Mesothelial cell of epicardium (in vitro differentiated cells): ENCODE results near the gene C16orf74. TPM values are rescaled to one million over a fixed set of nuclear protein-coding genes. Genes with fewer than 3 reads are reported as not detected.

Experiments used
- DNase-seq, 2 experiments: peaks; one replicate each; pipeline ENCODE4 v3.0.0; 2021; ENCODE audit warnings: low spot score in 2 of 2; ENCODE audit not compliant: unreplicated experiment in 2 of 2
- H3K27ac Mint-ChIP-seq: 2 replicates; pipeline ENCODE4 v1.8.0; 2021; ENCODE audit warnings: mixed read lengths
- H3K27me3 Mint-ChIP-seq: 2 replicates; pipeline ENCODE4 v1.8.0; 2021; ENCODE audit warnings: low read depth, mixed read lengths
- H3K36me3 Mint-ChIP-seq: 2 replicates; pipeline ENCODE4 v1.8.0; 2021; ENCODE audit warnings: mixed read lengths
- H3K4me1 Mint-ChIP-seq: 2 replicates; pipeline ENCODE4 v1.8.0; 2021; ENCODE audit warnings: mixed read lengths
- H3K4me3 Mint-ChIP-seq: 2 replicates; pipeline ENCODE4 v1.8.0; 2021; ENCODE audit warnings: mild to moderate bottlenecking, moderate library complexity, mixed read lengths
- H3K9me3 Mint-ChIP-seq: 2 replicates; pipeline ENCODE4 v1.8.0; 2021; ENCODE audit warnings: mixed read lengths
- total RNA-seq: library from RNA; stranded (reverse); gene quantifications from 3 replicates; pipeline ENCODE4 v1.2.1, GENCODE V29; 2021
- TF ChIP-seq, protein P1 (sequence below): fragments of 200-600 bp; sonication (generic); IDR thresholded peaks from one replicate; pipeline ENCODE4 v1.5.0; 2021; ENCODE audit warnings: antibody characterized with exemption; ENCODE audit not compliant: unreplicated experiment

The C16orf74 gene
- total RNA-seq, 1 donor from 2014 or later: 12.1 TPM

DNA sequence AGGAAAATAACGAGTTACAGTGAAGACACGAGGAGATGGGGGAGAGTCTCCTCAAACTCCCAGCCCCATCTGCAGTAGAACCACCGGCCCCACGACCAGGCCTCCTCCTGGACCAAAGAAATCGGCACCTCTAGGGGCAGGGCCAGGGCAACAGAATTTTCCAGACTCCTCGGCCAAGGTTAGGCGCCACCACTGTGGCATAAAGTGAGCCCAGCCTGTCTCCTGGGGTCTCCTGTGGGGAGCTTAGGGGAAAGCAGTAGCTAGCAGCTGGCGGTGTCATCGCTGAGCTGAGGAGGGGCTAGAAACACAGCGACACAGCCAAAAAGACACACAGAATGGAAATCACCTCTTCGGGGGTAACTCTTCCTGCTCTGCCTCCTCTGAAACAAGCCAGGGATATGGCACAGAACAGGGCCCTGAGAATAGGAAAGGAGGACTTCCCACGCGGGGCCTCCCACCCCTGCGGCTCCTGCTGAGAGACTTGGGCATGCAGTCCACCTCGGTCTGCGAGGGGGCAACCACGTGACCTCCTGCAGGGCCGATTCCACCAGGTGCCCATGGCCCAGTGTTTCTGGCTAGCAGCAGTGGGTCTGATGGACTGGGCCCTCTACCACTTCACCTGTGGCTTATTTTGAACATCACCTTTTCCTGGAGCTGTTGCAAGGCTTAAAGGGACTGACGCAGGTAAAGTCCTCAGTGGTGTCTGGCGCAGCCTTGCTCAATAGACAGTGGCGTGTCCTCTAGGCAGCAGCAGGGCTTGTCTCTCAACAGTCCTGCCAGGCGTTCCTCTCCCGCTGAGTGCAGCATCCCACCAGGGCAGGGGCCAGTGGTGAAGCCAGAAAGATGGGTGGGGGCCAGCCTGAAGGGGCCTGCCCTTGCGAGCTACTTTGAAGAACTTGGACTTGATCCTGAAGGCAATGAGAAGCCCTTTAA, 55.4 kb downstream of the C16orf74 start:
- DNase-seq: no peak
- Mint-ChIP-seq H3K4me1 (peaks cover 1% of the 10 kb centered on the region), H3K27ac (no peak overlapping the region), H3K4me3 (no peak overlapping the region), H3K9me3 (no peaks in the 10 kb centered on the region), H3K27me3 (peaks cover 13% of the 10 kb centered on the region), H3K36me3 (no peaks in the 10 kb centered on the region)
- TF ChIP-seq, protein P1, sequence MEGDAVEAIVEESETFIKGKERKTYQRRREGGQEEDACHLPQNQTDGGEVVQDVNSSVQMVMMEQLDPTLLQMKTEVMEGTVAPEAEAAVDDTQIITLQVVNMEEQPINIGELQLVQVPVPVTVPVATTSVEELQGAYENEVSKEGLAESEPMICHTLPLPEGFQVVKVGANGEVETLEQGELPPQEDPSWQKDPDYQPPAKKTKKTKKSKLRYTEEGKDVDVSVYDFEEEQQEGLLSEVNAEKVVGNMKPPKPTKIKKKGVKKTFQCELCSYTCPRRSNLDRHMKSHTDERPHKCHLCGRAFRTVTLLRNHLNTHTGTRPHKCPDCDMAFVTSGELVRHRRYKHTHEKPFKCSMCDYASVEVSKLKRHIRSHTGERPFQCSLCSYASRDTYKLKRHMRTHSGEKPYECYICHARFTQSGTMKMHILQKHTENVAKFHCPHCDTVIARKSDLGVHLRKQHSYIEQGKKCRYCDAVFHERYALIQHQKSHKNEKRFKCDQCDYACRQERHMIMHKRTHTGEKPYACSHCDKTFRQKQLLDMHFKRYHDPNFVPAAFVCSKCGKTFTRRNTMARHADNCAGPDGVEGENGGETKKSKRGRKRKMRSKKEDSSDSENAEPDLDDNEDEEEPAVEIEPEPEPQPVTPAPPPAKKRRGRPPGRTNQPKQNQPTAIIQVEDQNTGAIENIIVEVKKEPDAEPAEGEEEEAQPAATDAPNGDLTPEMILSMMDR: no peak

DNA sequence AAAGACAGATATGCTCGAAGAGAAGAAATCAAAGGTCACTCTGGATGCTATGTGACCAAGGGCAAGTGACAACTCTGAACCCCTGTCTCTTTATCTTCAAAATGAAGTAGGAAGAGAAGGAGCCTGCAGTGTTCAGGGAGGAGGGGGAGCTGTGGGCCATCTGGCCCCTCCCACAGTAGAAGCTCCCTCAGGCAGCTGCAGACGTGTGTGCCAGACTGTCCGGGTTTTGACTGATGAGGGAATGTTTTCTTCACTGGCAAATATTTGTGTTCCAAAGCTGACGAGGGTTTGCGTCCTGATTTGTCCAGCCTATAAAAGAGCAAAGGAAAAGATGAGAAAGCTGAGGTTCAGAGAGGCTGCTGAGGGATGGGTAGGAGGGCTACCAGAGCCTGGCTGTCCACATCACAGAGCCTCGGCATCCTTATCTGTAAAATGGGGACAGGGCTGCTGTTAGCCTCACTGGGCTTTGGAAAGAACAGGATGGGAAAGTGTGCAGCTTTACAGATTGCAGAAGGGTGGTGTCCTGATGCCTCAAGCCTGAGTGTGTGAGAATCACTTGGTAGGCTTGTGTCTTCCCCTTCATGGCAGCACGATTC, 60.3 kb downstream of the C16orf74 start:
- no peaks in the 10 kb centered on the region for H3K36me3 Mint-ChIP-seq
- H3K9me3 Mint-ChIP-seq: no peaks in the 10 kb centered on the region
- no peak for DNase-seq
- no peak overlapping the region for H3K4me3 Mint-ChIP-seq
- TF ChIP-seq, protein P1: no peak
- no peak overlapping the region for H3K27ac Mint-ChIP-seq
- peaks cover 2% of the 10 kb centered on the region for H3K27me3 Mint-ChIP-seq
- H3K4me1 Mint-ChIP-seq: peaks cover 15% of the 10 kb centered on the region

DNA sequence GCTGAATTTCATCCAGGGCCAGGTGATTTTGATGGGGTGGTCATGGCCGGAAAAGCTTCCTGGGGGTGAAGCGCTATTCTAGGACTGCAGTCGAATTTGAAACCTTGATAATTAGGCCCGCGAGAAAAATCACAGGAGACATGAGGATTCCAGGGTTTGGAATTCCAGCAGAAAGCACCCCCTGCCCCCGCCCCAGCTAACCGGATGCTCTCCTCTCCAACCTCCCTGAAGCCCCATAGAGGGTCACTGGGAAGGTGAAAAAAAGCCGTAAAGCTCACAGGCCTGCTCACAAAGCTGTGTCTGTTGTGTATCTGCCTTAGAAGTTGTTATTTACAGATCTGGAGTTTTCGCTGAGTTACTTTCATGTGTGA, 61.0 kb downstream of the C16orf74 start:
- H3K27ac Mint-ChIP-seq: no peak overlapping the region
- peaks cover 2% of the 10 kb centered on the region for H3K27me3 Mint-ChIP-seq

DNA sequence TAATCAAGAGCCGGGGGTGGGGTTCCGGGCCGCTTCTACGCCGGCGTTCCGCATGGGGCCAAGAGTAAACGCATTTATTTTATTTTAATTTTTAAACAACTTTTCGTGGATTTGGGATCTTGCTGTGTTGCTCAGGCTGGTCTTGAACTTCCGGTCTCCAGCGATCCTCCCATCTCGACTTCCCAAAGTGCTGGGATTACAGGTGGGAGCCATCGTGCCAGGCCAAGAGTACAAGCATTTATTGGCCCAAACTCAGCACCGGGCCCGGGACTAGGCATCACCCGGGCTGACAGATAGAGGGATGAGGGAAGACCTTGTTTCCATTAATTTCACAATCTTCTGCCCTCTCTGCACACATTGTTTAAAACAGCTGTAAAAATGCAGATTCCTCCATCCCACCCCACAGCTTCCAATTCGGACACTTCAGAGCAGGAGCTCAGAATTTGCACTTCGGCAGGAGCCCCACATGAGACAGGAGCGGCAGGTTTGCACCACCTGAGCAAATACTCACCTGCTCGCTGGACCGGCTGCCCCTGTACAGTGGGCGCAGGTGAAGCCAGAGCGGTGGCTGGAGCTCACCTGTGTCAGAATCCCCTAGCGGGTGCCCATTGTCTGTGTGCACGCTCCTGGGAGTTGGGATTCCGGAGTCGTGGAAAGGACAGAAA, 61.5 kb downstream of the C16orf74 start:
- Mint-ChIP-seq H3K4me3 (peak overlapping the region; percentile 56), H3K36me3 (no peaks in the 10 kb centered on the region), H3K4me1 (peaks cover 15% of the 10 kb centered on the region), H3K27ac (no peak overlapping the region), H3K27me3 (peaks cover 2% of the 10 kb centered on the region), H3K9me3 (no peaks in the 10 kb centered on the region)
- DNase-seq: no peak
- TF ChIP-seq, protein P1: no peak

More for the DNA sequence above, 61.0 kb downstream of the C16orf74 start:
- DNase-seq: no peak
- H3K36me3 Mint-ChIP-seq: no peaks in the 10 kb centered on the region
- H3K9me3 Mint-ChIP-seq: no peaks in the 10 kb centered on the region
- H3K4me3 Mint-ChIP-seq: no peak overlapping the region
- peaks cover 15% of the 10 kb centered on the region for H3K4me1 Mint-ChIP-seq
- TF ChIP-seq, protein P1: no peak

DNA sequence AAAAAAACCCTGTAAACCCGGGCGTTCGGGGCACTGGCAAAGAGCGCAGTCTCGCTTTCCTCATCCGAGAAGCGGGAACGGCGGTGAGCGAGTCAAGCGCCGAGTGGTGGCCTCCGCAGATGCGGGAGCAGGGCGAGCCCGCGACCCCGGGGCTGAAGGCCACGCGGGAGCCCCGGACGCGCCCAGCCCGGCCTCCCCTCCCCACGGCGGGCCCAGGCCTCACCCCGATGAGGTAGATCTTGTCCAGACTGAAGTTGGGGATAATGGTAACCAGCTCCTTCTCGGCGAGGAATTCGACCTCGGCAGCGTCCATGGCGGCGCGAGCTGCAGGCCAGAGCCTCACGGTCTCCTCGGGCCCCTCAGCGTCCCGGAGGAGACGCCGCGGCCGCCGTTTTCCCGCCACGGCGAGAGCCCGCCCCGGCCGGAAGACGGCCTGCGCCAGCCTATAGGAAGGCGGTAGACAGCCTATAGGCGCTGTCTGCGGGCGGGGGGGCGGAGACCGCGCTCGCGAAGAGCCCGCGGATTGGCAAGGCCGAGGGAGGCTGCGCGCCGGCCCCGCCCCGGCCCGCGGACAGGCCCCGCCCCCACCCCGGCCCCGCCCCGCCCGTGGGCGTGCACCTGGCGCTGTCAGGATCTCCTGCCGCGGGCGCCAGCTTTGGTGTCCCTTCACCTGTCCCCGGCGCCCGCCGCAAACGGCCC, 62.2 kb downstream of the C16orf74 start, which contains the start of gene GINS2:
GINS2 (minus strand) TSS at position 369 of the 699 bp plus-strand sequence; CDS start at position 313, 56 bp downstream.
- Mint-ChIP-seq H3K36me3 (no peaks in the 10 kb centered on the region), H3K4me3 (peak within 1 kb of the TSS; percentile 67), H3K4me1 (peaks cover 15% of the 10 kb centered on the region), H3K27ac (no peak within 1 kb of the TSS), H3K9me3 (no peaks in the 10 kb centered on the region), H3K27me3 (peaks cover 2% of the 10 kb centered on the region)
- DNase-seq: peak; percentile 88 to 90
- TF ChIP-seq, protein P1: no peak
